ENCODE results near the gene NPAS4. TPM values are rescaled to one million over a fixed set of nuclear protein-coding genes. Genes with fewer than 3 reads are reported as not detected.
"Not testable (repeated sequence)": the region's sequence is repeated elsewhere in the genome, so short reads cannot be mapped to it uniquely, and the experiment has no call there.

NPAS4 gene
- total RNA-seq, 2 donors from 2014 or later, result not detected

DNA sequence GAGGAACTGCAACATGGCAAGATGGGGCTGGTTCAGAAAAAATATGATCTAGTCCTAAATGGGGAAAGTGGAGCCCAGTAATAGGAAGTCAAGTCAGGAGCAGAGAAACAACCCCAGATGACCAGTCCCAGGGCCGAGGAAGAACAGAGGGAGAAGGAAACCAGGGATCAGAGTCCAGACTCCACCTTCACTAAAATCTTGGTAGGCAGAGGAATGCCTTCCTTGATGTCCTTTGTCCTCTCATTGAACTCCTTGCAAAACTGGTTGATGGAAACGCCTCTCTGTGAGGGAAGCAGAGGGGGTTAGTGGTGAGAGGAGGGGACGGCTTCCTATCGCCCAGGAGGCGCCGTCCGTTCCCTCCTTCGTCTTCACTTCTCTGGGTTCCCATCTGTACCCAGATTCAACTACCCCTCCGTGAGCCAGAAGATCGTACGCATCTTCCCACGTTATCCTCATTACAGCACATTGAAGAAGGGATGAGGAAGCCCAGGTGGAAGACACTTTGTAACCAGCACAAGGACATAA, 17.2 kb downstream of the NPAS4 start:
- no peaks in the 10 kb centered on the region for H3K9me3 ChIP-seq
- peak overlapping the region in 3 of 4 donors; percentile 81 to 83 (median 82) for H3K27ac ChIP-seq
- H3K27me3 ChIP-seq, result no peaks in the 10 kb centered on the region
- no peak for TF ChIP-seq POLR2A (IDR thresholded peaks at IDR 0.05)
- TF ChIP-seq, protein P1, sequence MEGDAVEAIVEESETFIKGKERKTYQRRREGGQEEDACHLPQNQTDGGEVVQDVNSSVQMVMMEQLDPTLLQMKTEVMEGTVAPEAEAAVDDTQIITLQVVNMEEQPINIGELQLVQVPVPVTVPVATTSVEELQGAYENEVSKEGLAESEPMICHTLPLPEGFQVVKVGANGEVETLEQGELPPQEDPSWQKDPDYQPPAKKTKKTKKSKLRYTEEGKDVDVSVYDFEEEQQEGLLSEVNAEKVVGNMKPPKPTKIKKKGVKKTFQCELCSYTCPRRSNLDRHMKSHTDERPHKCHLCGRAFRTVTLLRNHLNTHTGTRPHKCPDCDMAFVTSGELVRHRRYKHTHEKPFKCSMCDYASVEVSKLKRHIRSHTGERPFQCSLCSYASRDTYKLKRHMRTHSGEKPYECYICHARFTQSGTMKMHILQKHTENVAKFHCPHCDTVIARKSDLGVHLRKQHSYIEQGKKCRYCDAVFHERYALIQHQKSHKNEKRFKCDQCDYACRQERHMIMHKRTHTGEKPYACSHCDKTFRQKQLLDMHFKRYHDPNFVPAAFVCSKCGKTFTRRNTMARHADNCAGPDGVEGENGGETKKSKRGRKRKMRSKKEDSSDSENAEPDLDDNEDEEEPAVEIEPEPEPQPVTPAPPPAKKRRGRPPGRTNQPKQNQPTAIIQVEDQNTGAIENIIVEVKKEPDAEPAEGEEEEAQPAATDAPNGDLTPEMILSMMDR (IDR thresholded peaks at IDR 0.05), result no peak
- peaks cover 9% of the 10 kb centered on the region for H3K4me1 ChIP-seq
- intact Hi-C loops (cut with DNase I), result no loop called here
- 1 to 7% methylated on average over 11 to 12 of the region's 12 CpGs for WGBS, 2 donors
- H3K36me3 ChIP-seq (replicated peaks in 1 of 2; ENCODE audit: insufficient read depth in 1 of 2, low read depth in 2 of 2), result peaks cover 0 to 6% of the 10 kb centered on the region in 2 donors
- no peak for ATAC-seq
- DNase-seq, result no peak
- H3K4me3 ChIP-seq, result peak overlapping the region; percentile 81 to 89

DNA sequence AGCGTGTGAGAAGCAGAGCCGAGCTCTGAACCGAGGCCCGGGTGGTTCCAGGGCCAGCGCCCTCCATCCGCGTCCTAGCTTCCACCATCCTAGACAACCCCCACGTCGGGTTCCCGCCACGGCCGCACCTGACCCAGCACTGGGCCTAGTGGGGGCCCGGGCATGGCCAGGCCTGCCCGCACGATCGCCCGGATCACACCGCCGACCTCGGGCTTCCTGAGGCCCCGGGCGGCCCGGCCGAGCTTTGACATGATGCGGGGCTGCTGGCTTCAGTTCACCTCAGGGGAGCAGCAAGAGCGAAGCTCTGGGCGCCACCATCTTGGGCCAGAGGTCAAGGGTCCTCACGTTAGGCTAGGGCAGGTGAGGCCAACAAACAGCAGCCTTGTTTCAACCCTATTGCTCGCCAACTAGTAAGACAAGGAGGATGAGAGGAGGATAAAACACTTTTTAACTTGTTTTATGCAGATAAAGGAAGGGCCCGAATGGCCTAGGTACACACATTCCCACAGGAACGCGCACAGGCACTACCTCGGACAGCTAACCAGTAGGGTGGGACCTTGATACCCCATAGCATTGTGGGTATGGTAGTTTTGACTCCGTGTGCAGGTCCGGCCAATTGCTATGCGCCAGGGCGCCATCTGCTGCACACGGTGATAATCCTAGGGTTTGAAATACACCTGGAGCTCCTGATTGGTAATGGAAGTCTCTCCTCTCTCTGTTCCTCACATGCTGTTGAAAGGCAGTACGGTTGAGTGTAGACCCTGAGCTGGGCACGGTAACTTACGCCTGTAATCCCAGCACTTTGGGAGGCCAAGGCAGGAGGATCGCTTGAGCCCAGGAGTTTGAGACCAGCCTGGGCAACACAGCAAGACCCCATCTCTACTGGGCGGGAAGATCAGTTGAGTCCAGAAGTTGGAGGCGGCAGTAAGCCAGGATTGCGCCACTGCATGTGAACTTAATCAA, 17.9 kb downstream of the NPAS4 start, which contains the start of gene MRPL11:
TSS of gene MRPL11 (minus strand) at position 345 of the 963 bp plus-strand sequence. CDS start at position 251, 94 bp downstream.
- H3K27ac ChIP-seq, result peak within 1 kb of the TSS; percentile 81 to 93 (median 82)
- no peaks in the 10 kb centered on the region for H3K9me3 ChIP-seq
- H3K36me3 ChIP-seq (replicated peaks in 1 of 2; ENCODE audit: insufficient read depth in 1 of 2, low read depth in 2 of 2), result peaks cover 0 to 6% of the 10 kb centered on the region in 2 donors
- DNase-seq (peak; percentile 86 to 94 (median 92)), ATAC-seq (peak; percentile 99)
- no peaks in the 10 kb centered on the region for H3K27me3 ChIP-seq
- peak in 2 of 3 donors; percentile 36 to 40 for TF ChIP-seq POLR2A (IDR thresholded peaks at IDR 0.05)
- TF ChIP-seq, protein P1 (IDR thresholded peaks at IDR 0.05), result peak in 6 of 7 experiments; percentile 35 to 68 (median 54)
- H3K4me3 ChIP-seq, result peak within 1 kb of the TSS; percentile 81 to 89
- H3K4me1 ChIP-seq, result peaks cover 9% of the 10 kb centered on the region
- WGBS, 2 donors, result 0 to 5% methylated on average over 13 to 45 of the region's 45 CpGs
- intact Hi-C loops (cut with DNase I), result no loop called here

DNA sequence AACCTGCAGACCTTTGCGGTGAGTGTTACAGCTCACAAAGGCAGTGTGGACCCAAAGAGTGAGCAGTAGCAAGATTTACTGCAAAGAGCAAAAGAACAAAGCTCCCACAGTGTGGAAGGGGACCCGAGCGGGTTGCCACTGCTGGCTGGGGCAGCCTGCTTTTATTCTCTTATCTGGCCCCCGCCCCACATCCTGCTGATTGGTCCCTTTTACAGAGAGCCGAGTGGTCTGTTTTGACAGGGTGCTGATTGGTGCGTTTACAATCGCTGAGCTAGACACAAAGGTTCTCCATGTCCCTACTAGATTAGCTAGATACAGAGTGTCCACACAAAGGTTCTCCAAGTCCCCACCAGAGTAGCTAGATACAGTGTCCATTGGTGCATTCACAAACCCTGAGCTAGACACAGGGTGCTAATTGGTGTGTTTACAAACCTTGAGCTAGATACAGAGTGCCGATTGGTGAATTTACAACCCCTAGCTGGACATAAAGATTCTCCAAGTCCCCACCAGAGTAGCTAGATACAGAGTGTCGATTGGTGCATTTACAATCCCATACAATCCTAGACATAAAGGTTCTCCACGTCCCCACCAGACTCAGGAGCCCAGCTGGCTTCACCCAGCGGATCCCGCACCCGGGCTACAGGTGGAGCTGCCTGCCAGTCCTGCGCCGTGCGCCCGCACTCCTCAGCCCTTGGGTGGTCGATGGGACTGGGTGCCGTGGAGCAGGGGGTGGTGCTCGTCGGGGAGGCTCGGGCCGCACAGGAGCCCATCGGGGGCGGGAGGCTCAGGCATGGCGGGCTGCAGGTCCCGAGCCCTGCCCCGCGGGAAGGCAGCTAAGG, 19.5 kb downstream of the NPAS4 start:
- H3K4me1 ChIP-seq; H3K27me3 ChIP-seq; ATAC-seq; DNase-seq; H3K9me3 ChIP-seq; H3K4me3 ChIP-seq; H3K36me3 ChIP-seq (replicated peaks in 1 of 2; ENCODE audit: insufficient read depth in 1 of 2, low read depth in 2 of 2); H3K27ac ChIP-seq; intact Hi-C loops (cut with DNase I): not testable (repeated sequence)
- WGBS, 2 donors, result 60 to 68% methylated on average over 2 to 26 of the region's 29 CpGs

DNA sequence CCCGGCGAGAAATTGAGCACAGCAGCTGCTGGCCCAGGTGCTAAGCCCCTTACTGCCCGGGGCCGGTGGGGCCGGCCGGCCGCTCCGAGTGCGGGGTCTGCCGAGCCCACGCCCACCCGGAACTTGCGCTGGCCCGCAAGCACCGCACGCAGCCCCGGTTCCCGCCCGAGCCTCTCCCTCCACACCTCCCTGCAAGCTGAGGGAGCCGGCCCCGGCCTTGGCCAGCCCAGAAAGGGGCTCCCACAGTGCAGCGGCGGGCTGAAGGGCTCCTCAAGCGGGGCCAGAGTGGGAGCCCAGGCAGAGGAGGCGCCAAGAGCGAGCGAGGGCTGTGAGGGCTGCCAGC, 20.1 kb downstream of the NPAS4 start:
- ATAC-seq; H3K4me3 ChIP-seq; intact Hi-C loops (cut with DNase I); DNase-seq; H3K9me3 ChIP-seq; H3K27ac ChIP-seq; H3K4me1 ChIP-seq; H3K27me3 ChIP-seq; H3K36me3 ChIP-seq (replicated peaks in 1 of 2; ENCODE audit: insufficient read depth in 1 of 2, low read depth in 2 of 2): not testable (repeated sequence)
- WGBS, 2 donors, result 72 to 89% methylated on average over 4 to 21 of the region's 27 CpGs

DNA sequence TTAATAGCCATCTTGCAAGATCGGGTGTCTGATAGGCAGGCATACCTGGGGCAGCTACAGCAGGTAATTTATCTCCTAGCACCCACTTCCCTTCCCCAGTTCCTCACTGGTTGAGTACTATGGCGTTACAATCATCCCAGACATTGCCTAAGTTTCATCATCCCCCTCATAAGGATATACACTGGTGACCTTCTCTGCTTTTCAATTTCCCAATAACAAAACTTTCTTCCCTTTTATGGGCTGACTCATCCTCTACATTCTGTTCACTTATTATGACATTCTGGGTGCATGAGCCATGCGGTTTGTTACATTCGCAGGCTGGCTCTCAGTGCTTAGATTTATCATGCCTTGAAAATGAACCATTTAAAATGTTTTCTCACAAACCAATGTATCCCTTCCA, 22.8 kb downstream of the NPAS4 start:
- H3K4me1 ChIP-seq, result no peaks in the 10 kb centered on the region
- 67 to 75% methylated on average over 4 of the region's 4 CpGs for WGBS, 2 donors
- no peaks in the 10 kb centered on the region for H3K36me3 ChIP-seq (replicated peaks in 1 of 2; ENCODE audit: insufficient read depth in 1 of 2, low read depth in 2 of 2)
- TF ChIP-seq, protein P1 (IDR thresholded peaks at IDR 0.05), result no peak
- no peak for TF ChIP-seq POLR2A (IDR thresholded peaks at IDR 0.05)
- H3K27me3 ChIP-seq, result no peaks in the 10 kb centered on the region
- DNase-seq (peak in 1 of 4 donors; percentile 14), ATAC-seq (no peak)
- H3K9me3 ChIP-seq, result no peaks in the 10 kb centered on the region
- intact Hi-C loops (cut with DNase I), result no loop called here
- H3K4me3 ChIP-seq, result no peak overlapping the region
- no peak overlapping the region for H3K27ac ChIP-seq
